Liver (tissue), 9 donors: Measurements from ENCODE around the gene NAV2. TPM values are rescaled to one million over a fixed set of nuclear protein-coding genes. Genes with fewer than 3 reads are reported as not detected.

Source experiments
- DNase-seq: peaks from one replicate; pipeline ENCODE4 v3.0.0-alpha.2; 2017; ENCODE audit warnings: low spot score
- H3K27ac ChIP-seq, 2 donors: one replicate each; pipeline ENCODE4 v1.7.0; 2013; ENCODE audit warnings: inconsistent platforms in 2 of 2, low read length in 2 of 2, control low read depth in 1 of 2, low read depth in 1 of 2, mild to moderate bottlenecking in 1 of 2
- H3K27me3 ChIP-seq, 4 donors: one replicate each; pipeline versions ENCODE4 v1.6.1 to v1.7.0; 2013; ENCODE audit warnings: low read length in 3 of 4, inconsistent platforms in 1 of 4, mild to moderate bottlenecking in 1 of 4, moderate library complexity in 1 of 4; ENCODE audit not compliant: control insufficient read depth in 4 of 4, insufficient read depth in 4 of 4
- H3K36me3 ChIP-seq, 4 donors: one replicate each; pipeline versions ENCODE4 v1.6.1 to v1.7.0; 2013; ENCODE audit warnings: low read length in 3 of 4, mild to moderate bottlenecking in 3 of 4, low read depth in 1 of 4, moderate library complexity in 1 of 4; ENCODE audit not compliant: control insufficient read depth in 4 of 4, insufficient read depth in 3 of 4
- H3K4me1 ChIP-seq, 4 donors: one replicate each; pipeline versions ENCODE4 v1.6.1 to v1.7.0; 2013; ENCODE audit warnings: low read length in 3 of 4, mild to moderate bottlenecking in 3 of 4, moderate library complexity in 1 of 4; ENCODE audit not compliant: control insufficient read depth in 4 of 4, insufficient read depth in 4 of 4
- H3K4me3 ChIP-seq, 3 donors: one replicate each; pipeline versions ENCODE4 v1.6.1 to v1.7.0; 2013; ENCODE audit warnings: low read length in 3 of 3, control low read depth in 1 of 3, low read depth in 1 of 3, mild to moderate bottlenecking in 1 of 3
- H3K9ac ChIP-seq, 2 donors: one replicate each; pipeline ENCODE4 v1.7.0; 2013; ENCODE audit warnings: low read length in 2 of 2, mild to moderate bottlenecking in 2 of 2, moderate library complexity in 2 of 2, control low read depth in 1 of 2, low read depth in 1 of 2
- H3K9me3 ChIP-seq, 4 donors: one replicate each; pipeline versions ENCODE4 v1.6.1 to v1.7.0; 2013; ENCODE audit warnings: low read length in 3 of 4; ENCODE audit not compliant: control insufficient read depth in 4 of 4
- EGR1 ChIP-seq, 2 donors: IDR thresholded peaks; 2 replicates each; pipeline ENCODE4 v1.6.1; 2016 to 2018; ENCODE audit warnings: antibody characterized with exemption in 2 of 2, low read depth in 2 of 2
- FOXA2 ChIP-seq: IDR thresholded peaks from 2 replicates; pipeline ENCODE4 v1.6.1; 2016; ENCODE audit warnings: antibody characterized with exemption
- HNF4A ChIP-seq, 2 donors: conservative IDR thresholded peaks; 2 replicates each; pipeline ENCODE4 v1.6.1; 2016; ENCODE audit warnings: antibody characterized with exemption in 2 of 2, mild to moderate bottlenecking in 2 of 2
- JUND ChIP-seq, 2 donors: IDR thresholded peaks; 2 replicates each; pipeline ENCODE4 v1.6.1; 2016; ENCODE audit warnings: antibody characterized with exemption in 2 of 2
- NR2F2 ChIP-seq: IDR thresholded peaks from 2 replicates; pipeline ENCODE4 v1.6.1; 2016; ENCODE audit warnings: antibody characterized with exemption
- REST ChIP-seq: IDR thresholded peaks from 2 replicates; pipeline ENCODE4 v1.6.1; 2016; ENCODE audit warnings: antibody characterized with exemption, mild to moderate bottlenecking
- RXRA ChIP-seq, 2 donors: IDR thresholded peaks; 2 replicates each; pipeline ENCODE4 v1.6.1; 2017 to 2018; ENCODE audit warnings: antibody characterized with exemption in 2 of 2, mild to moderate bottlenecking in 1 of 2
- ZBTB33 ChIP-seq: IDR thresholded peaks from 2 replicates; pipeline ENCODE4 v1.6.1; 2016; ENCODE audit warnings: antibody characterized with exemption
- WGBS: extraction: QIAGEN DNeasy Blood & Tissue Kit; methylation state at CpG from one replicate; pipeline ENCODE4 v1.1.7; 2013; 5-methylcytosine and 5-hydroxymethylcytosine counted together
- polyA plus RNA-seq, 2 donors: library from polyadenylated mRNA; stranded (reverse) in 1 of 2; unstranded in 1 of 2; fragments of 200-250 nt in 1 of 2; fragments of >200 nt in 1 of 2; fragmentation: Nextera tagmentation in 1 of 2; extraction: Ambion mirVana in 1 of 2; gene quantifications; one replicate each; pipeline versions ENCODE4 v1.2.1 to v1.2.3, GENCODE V29; 2013 to 2015
- total RNA-seq, 2 donors: library from RNA; depleted of rRNA; stranded (reverse); fragments of >200 nt; gene quantifications; one replicate each; pipeline ENCODE4 v1.2.3, GENCODE V29; 2014
- TF ChIP-seq, protein P1 (sequence below): fragments of 150-350 bp; IDR thresholded peaks from 2 replicates; pipeline ENCODE4 v1.5.1; 2017; ENCODE audit warnings: improper control_type of control experiment, low read depth, low read length; ENCODE audit not compliant: missing input control
- donor health status: healthy.
- donor health status: healthy.
- donor health status: healthy.
- donor health status: healthy.
- donor health status: healthy.

The NAV2 gene
- total and polyA plus RNA-seq, 4 donors: 6.3 to 20.5 (median 11.6) TPM

- TF ChIP-seq REST (peak; percentile 81), EGR1 (IDR thresholded peaks at IDR 0.05; ENCODE audit: low read depth in 2 of 2) (no peak), ZBTB33 (no peak)
Measured at GRCh38 chr11:19980957-19981669, 268.5 kb downstream of the NAV2 start (continued).

GRCh38 chr11:19982774-19983495 is 270.3 kb downstream of the NAV2 start:
- WGBS: 87% methylated on average over 5 of the region's 5 CpGs
- Histone ChIP-seq H3K4me1 (peaks cover 0 to 23% (median 10%) of the 10 kb centered on the region in 4 donors), H3K9me3 (no peaks in the 10 kb centered on the region), H3K4me3 (no peak overlapping the region), H3K27me3 (no peaks in the 10 kb centered on the region), H3K36me3 (peaks cover 0 to 8% (median 0%) of the 10 kb centered on the region in 4 donors), H3K9ac (no peak overlapping the region), H3K27ac (no peak overlapping the region)
- TF ChIP-seq JUND (IDR thresholded peaks at IDR 0.05) (no peak), ZBTB33 (no peak), EGR1 (IDR thresholded peaks at IDR 0.05; ENCODE audit: low read depth in 2 of 2) (no peak)
- no peak for DNase-seq

GRCh38 chr11:19984048-19984742 is 271.6 kb downstream of the NAV2 start:
- DNase-seq: no peak
- WGBS: 97% methylated on average over 8 of the region's 8 CpGs
- no peaks in the 10 kb centered on the region for H3K27me3 ChIP-seq
- no peak overlapping the region for H3K27ac ChIP-seq
- H3K9ac ChIP-seq: no peak overlapping the region
- H3K9me3 ChIP-seq: no peaks in the 10 kb centered on the region
- no peak overlapping the region for H3K4me3 ChIP-seq
- peaks cover 0 to 8% (median 0%) of the 10 kb centered on the region in 4 donors for H3K36me3 ChIP-seq
- peaks cover 0 to 22% (median 9%) of the 10 kb centered on the region in 4 donors for H3K4me1 ChIP-seq
- TF ChIP-seq REST (no peak), HNF4A (conservative IDR thresholded peaks at IDR 0.05) (no peak), ZBTB33 (no peak), RXRA (IDR thresholded peaks at IDR 0.05) (no peak), NR2F2 (no peak), FOXA2 (no peak)
- TF ChIP-seq, protein P1, sequence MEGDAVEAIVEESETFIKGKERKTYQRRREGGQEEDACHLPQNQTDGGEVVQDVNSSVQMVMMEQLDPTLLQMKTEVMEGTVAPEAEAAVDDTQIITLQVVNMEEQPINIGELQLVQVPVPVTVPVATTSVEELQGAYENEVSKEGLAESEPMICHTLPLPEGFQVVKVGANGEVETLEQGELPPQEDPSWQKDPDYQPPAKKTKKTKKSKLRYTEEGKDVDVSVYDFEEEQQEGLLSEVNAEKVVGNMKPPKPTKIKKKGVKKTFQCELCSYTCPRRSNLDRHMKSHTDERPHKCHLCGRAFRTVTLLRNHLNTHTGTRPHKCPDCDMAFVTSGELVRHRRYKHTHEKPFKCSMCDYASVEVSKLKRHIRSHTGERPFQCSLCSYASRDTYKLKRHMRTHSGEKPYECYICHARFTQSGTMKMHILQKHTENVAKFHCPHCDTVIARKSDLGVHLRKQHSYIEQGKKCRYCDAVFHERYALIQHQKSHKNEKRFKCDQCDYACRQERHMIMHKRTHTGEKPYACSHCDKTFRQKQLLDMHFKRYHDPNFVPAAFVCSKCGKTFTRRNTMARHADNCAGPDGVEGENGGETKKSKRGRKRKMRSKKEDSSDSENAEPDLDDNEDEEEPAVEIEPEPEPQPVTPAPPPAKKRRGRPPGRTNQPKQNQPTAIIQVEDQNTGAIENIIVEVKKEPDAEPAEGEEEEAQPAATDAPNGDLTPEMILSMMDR: no peak
